ENCODE data around the gene JAK1.
A peak's percentile ranks its signal among the peaks of the same experiment; 100 is the strongest.
"Not testable (repeated sequence)": the region's sequence is repeated elsewhere in the genome, so short reads cannot be mapped to it uniquely, and the experiment has no call there.

Gene JAK1

DNA sequence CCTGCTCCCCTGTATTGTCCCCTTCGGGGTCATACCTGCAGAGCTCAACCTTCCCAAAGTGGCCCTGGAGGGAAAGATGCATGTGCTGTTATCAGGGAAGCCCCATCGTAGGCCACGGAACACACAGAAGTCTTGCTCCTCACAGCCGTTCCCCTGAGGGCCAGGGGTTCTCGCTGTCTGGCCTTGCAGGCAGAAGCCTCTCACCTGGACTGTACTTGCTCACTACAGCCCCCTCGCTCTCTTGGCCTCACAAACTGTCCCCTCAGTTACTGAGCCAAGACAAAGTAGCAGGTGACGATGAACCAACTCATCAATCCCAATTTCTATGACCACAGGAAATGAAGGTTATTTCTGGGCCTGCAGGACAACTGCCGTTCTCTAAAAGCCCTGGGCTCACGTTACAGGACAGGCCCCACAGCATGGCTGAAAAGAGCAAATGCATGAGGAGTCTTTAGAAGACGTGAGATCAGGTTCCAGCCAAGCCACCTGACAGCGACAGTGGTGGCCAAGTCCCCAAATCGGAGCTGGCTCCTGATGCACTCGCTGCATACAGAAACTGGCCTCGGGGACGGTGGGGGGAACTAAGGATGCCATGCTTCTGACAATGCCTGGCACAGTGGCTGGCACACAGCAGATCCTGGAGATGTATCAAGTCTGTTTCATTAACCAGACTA is 126.5 kb downstream of the JAK1 start:
- no peak for DNase-seq (ENCODE audit: low read depth)

DNA sequence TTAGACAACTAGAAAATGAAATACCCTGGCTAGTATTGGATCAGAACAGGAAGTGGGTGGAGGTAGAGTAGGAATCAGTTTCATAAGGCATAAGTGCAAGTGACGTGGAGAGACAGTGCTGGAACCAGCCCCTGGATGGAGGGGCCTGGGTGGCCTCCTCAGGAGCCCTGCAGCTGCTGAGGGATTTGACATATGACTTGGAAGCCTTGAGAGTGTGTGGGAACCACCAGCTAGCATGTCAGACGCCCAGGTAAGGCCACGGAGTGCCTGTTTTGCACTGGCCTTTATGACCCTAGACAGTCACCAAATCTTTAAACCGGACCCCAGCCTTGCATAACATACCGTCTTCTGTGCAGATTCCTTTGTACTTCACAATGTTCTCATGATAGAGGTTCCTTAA is 127.1 kb downstream of the JAK1 start:
- no peak for DNase-seq (ENCODE audit: low read depth)

DNA sequence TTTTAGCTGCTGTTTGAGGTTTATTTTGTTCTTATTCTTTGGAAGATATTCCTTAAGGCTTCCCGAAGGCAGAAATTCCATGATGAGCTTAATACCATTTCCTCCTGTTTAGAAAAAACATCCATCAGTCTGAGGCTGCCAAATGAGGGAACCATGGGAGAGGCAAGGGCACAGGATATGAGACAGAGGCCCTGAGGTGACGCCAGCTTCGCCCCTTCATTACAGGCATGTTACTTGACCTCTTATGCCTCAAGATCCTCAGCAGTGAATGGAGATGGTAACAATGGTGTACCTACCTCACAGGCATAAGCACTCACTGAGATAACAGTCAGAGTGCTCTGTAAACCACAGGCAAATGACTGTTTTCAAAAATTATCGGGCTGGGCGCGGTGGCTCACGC is 127.9 kb downstream of the JAK1 start:
- peak; percentile 40 for DNase-seq (ENCODE audit: low read depth)

DNA sequence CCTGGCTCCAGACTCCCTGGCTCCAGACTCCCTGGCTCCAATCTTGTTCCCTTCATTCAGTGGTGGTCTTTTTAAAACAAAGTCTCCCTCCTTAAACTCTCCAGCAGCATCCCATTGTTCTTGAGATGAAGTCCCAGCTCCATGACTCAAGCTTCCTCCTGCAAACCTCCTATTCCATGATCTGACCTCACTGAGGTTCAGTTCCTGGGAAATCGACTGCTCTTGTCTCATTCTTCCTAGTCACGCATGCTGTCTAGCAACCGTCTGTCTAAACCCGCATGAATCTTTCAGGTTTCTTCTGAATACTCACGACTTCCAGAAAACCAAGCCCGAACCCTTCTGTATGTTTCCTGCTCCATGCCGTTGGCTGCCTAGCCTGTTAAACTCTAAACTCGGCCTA is 129.5 kb downstream of the JAK1 start:
- no peak for DNase-seq (ENCODE audit: low read depth)

DNA sequence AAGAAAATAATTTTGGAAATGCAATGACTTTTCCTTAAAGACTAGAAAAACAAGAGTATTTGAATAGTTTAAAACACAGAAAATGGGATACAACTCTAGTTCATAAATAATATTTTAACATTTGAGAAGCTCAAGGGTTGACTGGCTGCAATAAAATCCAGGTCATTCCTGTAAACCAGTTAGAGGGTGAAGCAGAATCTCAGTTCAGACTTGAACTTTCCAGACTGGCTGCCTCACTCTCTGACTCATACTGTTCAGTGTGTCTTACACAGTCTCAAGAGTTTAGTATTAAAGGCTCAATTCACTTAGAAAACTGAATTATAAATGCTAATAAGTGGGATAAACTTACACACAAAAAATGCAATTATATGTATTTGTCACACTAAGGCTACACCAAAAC is 131.6 kb downstream of the JAK1 start:
- peak; percentile 62 for DNase-seq (ENCODE audit: low read depth)

DNA sequence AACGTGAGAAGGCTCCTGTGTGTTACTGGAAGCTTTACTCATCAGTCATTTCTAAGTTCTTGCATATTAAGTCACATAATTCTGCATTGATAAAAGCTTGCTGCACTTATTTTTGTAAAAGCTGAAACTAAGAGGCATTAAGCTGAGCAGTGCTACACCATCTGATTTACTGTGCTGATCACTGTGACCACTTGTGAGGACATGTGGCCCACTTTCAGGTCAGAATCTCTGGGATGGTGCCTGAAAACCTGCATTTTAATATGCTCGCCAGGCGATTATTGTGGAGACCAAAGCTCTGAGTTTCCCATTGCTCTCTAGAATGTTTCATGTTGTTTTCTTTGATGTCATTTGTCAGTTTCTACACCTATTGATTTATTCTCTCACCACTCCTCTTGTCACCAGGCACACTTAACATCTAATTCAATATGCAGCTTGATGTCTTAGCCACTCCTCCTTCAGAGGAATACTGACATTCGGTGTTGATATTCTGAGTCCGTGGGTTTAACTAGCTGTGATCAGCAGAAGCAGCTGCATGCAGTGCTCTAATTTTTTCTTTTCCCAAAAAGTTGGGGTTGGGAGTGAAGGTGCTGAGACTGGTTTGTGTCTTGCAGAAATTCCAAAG is 136.2 kb downstream of the JAK1 start:
- no peak for DNase-seq (ENCODE audit: low read depth)

DNA sequence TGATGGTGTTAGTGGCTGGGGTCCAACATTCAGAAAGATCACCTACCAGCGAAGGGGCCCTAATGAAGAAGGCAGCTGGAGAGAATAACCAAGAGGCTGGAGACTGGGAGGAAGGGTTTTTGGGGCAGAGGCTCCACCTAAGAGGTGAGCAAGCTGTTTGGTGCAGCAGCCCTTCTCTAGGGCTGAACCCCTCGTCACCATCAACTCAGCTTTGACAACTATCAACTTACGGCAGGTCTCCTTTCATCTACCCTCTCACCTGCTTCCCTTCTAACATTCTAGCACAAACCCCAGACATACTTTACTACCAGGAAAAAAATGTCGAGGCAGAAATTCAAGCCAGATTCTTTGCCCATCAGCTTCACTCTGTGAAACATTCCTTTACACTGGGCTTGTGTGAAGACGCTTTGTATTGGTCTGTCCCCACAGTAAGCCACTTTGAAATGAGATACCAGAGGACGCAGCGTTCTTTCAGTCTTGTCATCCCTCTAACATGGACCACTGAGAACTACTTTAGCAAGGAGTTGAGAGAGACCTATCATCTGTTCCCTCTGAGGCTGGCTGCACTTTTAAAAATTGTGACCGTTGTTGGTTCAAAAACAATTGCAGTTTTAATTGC is 136.8 kb downstream of the JAK1 start:
- no peak for DNase-seq (ENCODE audit: low read depth)

DNA sequence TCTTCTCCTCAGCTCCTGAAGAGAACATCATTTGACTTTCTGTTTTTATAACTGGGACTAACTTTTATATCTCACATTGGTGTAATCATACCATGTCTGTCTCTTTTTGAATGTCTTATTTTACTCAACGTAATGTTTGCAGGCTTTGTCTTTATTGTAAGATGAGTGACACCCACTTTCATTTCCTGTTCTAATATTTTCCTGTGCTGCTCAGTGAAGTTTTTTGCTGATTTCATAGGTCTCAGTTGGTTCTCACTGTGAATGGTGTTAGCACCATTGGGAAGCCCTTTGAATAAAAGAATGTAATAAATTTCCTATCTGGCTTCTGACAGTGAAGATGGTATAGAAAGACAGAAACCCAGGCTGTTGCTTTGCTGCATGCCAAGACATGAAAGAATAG is 137.5 kb downstream of the JAK1 start:
- no peak for DNase-seq (ENCODE audit: low read depth)

DNA sequence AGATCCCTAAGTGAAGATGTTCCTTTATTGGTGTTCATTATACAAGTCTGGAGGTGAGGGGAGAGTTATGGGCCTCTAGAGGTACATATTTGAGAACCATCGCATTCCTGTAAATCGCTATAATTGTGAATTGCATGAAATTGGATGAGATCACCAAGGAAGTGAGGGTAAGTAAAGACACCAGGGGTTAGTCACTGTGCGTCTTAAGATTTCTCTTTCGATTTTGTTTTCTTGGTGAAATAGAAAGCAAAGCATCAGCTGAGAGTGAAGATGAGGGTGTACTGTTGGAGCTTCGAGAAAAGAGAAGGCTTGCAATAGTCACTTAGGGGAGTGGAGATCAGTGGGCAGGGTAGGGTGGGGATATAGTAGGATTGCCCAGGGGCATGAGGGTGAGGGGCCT is 139.4 kb downstream of the JAK1 start:
- peak; percentile 36 for DNase-seq (ENCODE audit: low read depth)

DNA sequence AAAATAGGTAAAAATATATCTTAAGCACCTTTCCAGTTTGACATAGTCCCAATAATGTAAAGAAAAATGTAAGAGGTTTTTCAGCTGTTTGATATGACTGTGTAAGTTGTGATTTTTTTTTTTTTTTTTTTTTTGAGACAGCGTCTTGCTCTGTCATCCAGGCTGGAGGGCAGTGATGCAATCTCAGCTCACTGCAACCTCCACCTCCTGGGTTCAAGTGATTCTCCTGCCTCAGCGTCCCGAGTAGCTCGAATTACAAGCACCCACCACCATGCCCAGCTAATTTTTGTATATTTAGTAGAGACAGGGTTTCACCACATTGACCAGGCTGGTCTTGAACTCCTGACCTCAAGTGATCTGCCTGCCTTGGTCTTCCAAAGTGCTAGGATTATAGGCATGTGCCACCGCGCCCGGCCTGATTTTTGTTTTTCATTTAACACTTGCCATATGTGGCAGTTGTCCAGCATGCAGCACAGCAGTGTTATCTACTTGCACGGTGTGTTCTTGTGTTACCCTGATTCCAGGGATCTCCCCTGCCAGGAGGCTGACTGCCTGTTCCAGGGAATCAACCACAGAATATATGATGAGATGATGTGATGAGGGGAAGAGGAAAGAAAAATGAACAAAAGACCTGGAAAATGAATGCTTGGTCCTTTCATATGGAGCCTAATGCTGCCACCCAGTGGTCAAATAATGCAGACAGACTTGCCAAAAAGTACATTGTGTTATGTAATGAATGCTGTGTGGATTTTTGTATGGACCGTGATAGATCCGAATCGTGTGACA is 142.5 kb downstream of the JAK1 start:
- DNase-seq (ENCODE audit: low read depth), result peak; percentile 87

DNA sequence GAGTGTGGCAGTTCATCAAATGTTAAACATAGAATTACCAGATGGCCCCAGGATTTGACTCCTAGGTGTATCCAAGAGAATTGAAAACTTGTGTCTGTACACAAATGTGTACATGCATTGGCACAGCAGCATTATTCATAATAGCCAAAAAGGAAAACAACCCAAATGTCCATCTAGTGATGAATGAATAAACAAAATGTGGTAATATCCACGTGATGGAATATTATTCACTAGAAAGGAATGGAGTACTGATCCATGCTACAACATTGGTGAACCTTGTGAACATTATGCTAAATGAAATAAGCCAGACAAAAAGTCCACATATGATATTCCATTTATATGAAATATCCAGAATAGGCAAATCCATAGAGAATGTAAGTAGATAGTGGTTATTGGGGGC is 143.7 kb downstream of the JAK1 start:
- peak; percentile 78 for DNase-seq (ENCODE audit: low read depth)

DNA sequence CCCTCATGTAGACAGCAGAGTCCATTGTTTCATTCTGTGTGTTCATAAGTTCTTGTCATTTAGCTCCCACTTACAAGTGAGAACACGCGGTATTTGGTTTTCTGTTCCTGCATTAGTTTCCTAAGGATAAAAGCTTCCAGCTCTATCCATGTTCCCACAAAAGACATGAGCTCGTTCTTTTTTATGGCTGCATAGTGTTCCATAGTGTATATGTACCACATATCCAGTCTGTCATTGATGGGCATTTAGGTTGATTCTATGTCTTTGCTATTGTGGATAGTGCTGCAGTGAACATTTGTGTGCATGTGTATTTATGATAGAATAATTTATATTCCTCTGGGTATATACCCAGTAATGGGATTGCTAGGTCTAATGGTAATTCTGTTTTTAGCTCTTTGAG is 145.8 kb downstream of the JAK1 start:
- not testable (repeated sequence) for DNase-seq (ENCODE audit: low read depth)

DNA sequence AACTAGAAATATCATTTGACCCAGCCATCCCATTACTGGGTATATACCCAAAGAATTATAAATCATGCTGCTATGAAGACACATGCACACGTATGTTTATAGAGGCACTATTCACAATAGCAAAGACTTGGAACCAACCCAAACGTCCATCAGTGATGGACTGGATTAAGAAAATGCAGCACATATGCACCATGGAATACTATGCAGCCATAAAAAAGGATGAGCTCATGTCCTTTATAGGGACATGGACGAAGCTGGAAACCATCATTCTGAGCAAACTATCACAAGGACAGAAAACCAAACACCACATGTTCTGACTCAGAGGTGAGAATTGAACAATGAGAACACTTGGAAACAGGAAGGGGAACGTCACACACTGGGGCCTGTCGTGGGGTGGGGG is 149.0 kb downstream of the JAK1 start:
- DNase-seq (ENCODE audit: low read depth), result not testable (repeated sequence)

DNA sequence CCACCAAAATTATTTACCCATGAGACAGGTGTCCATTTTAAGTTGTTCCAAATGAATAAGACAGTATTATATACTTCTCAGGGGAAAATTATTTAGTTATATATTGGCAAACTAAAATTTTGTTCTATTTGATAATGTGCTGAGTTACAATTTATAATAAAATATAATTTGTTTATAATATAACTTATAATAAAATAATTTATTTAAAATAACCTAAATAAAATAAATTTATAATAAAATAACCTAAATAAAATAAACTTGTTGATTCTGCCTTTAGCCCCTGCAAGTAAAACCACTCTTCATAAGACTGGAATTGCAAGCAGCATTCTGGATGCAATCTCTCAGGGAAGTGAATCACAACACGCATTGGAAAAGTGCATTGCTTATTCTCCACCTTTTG is 151.9 kb downstream of the JAK1 start:
- DNase-seq (ENCODE audit: low read depth), result no peak

DNA sequence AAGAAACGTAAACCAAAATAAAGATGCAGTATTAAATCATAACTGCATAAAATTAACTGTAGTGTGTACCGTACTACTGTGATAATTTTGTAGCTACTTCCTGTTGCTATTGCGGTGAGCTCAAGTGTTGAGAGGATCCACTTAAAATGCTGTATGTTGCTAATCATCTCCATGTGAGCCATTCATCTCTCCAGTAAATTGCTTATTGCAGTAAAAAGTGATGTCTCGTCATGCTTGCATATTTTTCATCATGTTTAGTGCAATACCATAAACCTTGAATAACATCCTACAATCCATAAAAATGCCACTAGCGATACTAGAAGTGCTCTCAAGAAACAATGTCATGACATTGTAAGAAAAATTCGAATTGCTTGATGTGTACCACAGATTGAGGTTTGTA is 155.2 kb downstream of the JAK1 start:
- DNase-seq (ENCODE audit: low read depth), result no peak

DNA sequence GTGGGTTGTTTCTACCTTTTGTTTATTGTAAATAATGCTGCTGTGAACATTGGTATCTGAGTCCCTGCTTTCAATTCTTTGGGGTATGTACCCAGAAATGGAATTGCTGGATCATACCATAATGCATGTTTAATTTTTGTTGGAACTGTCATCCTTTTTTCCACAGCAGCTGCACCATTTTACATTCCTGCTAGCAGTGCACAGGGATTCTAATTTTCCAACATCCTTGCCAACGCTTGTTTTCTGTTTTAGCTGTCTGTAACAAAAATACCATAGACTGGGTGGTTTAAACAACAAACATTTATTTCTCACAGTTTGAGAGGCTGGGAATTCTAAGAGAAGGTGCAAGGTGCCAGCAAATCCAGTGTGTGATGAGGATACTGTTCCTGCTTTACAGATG is 156.3 kb downstream of the JAK1 start:
- DNase-seq (ENCODE audit: low read depth), result no peak

DNA sequence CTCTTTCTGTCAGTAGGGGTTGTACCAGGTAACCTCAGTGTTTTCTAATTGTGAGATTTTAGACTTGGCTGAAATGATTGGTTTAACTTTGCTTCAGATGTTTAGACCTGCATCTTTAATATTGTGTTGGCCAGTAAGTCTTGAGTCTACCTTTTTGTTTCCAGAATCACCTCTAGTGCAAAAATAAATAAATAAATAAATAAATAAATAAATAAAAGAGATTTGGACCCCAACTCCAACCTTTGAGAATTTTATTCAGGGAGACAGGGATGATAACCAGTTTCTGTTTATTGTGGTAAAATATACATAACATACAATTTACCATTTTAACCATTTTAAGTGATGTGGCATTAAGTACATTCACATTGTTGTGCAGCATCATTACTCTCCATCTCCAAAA is 157.0 kb downstream of the JAK1 start:
- DNase-seq (ENCODE audit: low read depth), result no peak

DNA sequence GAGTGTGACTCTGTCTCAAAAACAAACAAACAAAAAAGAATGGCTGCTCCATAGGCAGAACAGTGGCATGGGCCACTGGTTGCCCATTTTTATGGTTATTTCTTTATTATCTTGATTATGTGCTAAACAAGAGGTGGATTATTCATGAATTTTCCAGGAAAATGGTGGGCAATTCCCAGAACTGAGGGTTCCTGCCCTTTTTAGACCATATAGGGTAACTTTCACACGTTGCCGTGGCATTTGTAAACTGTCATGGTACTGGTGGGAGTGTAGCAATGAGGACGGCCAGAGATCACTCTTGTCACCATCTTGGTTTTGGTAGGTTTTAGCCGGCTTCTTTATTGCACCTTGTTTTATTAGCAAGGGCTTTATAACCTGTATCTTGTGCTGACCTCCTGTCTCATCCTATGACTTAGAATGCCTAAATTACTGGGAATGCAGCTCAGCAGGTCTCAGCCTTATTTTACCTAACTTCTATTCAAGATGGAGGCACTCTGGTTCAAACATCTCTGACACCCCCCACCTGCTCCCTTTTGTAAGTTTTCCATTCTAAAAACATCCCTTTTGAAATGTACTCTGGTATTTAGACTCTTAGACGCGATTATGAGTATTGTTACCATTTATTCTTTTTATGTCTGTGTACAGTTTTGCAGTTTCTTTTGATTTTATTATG is 164.4 kb downstream of the JAK1 start:
- no peak for DNase-seq (ENCODE audit: low read depth)

DNA sequence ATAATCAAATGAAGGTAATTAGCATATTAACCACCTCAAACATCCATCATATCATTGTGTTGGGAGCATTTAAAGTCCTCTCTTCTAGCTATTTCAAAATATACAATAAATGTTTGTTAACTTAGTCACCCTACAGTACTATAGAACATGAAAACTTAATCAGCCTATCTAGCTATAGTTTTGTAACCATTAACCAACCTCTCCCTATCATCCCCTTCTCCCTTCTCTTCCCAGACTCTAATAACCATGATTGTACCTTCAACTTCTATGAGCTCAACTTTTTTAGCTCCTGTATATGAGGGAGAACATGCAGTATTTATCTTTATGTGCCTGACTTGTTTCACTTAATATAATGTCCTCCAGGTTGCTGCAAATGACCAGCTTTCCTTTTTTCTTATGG is 167.5 kb downstream of the JAK1 start:
- DNase-seq (ENCODE audit: low read depth), result no peak

DNA sequence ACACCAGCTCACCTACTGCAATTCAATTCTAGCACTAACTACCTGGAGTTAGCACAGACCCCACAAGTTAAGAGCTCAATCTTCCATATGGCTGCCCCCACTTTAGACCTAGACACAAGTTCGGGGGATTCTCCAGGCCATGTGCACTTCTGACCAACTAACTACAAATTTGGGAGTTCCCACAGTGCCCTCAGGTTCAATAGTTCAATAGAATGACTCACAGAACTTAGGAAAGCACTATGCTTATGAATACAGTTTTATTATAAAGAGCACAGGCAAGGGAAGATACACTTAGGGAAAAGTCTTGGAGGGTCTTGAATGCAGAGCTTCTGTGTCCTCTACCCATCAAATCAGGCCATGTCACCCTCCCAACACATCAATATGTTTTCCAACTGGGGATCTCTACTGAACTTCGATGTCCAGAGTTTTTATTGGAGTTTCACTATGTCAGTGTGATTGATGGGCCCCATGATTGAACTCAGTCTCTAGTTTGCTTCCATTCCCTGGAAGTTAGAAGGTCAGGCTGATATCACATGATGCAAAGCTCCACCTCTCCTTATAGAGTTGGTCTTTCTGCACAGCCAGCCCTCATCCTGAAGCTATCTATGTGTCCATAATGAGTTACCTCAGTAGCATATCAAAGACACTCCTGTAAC is 175.4 kb downstream of the JAK1 start:
- no peak for DNase-seq (ENCODE audit: low read depth)
